Measurements from ENCODE around the gene GRM8. TPM values are rescaled to one million over a fixed set of nuclear protein-coding genes. Genes with fewer than 3 reads are reported as not detected.

GRM8 gene
- total RNA-seq, 1 donor from 2014 or later, result not detected

DNA sequence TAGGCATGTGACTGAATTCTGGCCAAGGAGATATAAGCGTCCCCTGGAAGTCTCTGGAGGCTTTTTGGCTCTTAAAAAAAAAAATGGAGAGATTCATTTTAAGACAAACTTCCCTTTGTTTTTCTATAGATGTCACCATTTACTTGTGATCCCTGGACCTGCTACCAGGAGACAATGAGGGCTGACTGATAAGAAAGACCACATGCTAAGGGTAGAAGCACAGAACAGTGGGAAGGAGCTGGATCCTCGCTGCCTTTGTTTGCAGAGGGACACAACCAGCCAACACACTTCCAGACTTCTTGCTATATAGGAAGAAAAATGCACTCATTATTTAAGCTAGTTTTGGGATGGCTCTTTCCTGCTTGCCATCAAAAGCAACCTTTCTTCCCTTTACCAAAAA lies 172.2 kb downstream of the GRM8 start:
- H3K36me3 Mint-ChIP-seq (ENCODE audit: low read depth), result no peaks in the 10 kb centered on the region

DNA sequence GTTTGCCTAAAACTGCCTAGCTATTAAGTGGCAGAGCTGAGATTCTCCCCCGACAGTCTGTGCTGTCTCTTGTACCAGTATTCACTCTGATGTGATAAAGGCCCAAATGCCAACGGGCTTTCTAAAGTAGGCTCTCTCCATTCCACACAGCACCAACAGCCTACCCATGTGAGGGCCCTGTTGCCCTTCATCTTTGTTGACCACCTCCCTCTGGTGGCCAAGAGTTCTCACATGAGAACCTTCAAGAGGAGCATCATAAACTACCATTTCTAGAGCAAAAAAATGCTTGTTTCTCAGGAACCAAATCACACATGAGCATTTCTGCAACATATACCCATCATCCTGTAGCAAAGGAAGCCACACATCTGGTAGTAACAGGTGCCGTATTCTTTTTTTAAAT lies 185.8 kb downstream of the GRM8 start:
- Mint-ChIP-seq H3K4me3 (no peak overlapping the region), H3K9me3 (peaks cover 10% of the 10 kb centered on the region), H3K27me3 (no peaks in the 10 kb centered on the region), H3K27ac (no peak overlapping the region), H3K4me1 (no peaks in the 10 kb centered on the region), H3K36me3 (ENCODE audit: low read depth) (no peaks in the 10 kb centered on the region)
- intact Hi-C loops (cut with micrococcal nuclease), result no loop called here
- no peak for DNase-seq

More for the DNA sequence above, 172.2 kb downstream of the GRM8 start:
- intact Hi-C loops (cut with micrococcal nuclease), result no loop called here
- DNase-seq, result no peak
- Mint-ChIP-seq H3K27me3 (no peaks in the 10 kb centered on the region), H3K9me3 (no peaks in the 10 kb centered on the region), H3K4me3 (no peak overlapping the region), H3K27ac (no peak overlapping the region), H3K4me1 (no peaks in the 10 kb centered on the region)

DNA sequence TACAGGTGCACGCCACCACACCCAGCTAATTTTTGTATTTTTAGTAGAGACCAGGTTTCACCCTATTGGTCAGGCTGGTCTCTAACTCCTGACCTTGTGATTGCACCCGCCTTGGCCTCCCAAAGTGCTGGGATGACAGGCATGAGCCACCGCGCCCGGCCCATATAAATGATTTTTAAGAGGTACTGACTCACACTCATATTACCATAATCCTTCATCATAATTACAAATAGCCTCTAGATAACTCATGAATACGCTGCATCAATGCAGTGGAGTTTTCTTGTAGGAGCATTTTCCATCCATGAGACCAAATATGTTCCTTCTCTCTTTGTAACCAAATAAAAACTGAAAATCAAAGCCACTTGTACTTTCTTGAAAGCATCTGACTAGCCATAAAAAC lies 193.3 kb downstream of the GRM8 start:
- Mint-ChIP-seq H3K27ac (no peak overlapping the region), H3K4me1 (no peaks in the 10 kb centered on the region), H3K27me3 (no peaks in the 10 kb centered on the region), H3K4me3 (no peak overlapping the region), H3K9me3 (peaks cover 10% of the 10 kb centered on the region), H3K36me3 (ENCODE audit: low read depth) (no peaks in the 10 kb centered on the region)
- no peak for DNase-seq
- intact Hi-C loops (cut with micrococcal nuclease), result no loop called here

DNA sequence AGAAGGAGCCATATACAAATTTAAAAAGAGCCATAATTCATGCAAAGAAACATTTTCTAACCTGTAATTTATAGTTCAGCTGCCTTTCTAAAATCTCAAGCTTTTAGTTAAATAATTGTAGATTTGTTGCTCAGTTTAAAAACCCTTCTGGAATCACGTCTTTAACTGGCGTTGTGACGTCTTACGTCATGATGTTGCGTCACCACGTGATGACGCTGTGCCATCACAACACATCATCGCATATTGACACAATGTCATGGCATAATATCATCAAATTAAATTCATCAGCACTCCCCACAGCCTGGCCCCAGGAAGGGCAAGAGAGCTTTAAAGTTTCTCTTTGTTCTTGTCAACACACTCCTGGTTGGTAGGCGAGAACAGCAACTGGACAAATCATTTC lies 194.8 kb downstream of the GRM8 start:
- no peaks in the 10 kb centered on the region for H3K9me3 Mint-ChIP-seq
- H3K4me3 Mint-ChIP-seq, result no peak overlapping the region
- H3K4me1 Mint-ChIP-seq, result no peaks in the 10 kb centered on the region
- no peak overlapping the region for H3K27ac Mint-ChIP-seq
- H3K27me3 Mint-ChIP-seq, result no peaks in the 10 kb centered on the region
- H3K36me3 Mint-ChIP-seq (ENCODE audit: low read depth), result no peaks in the 10 kb centered on the region
- no peak for DNase-seq
- intact Hi-C loops (cut with micrococcal nuclease), result no loop called here

DNA sequence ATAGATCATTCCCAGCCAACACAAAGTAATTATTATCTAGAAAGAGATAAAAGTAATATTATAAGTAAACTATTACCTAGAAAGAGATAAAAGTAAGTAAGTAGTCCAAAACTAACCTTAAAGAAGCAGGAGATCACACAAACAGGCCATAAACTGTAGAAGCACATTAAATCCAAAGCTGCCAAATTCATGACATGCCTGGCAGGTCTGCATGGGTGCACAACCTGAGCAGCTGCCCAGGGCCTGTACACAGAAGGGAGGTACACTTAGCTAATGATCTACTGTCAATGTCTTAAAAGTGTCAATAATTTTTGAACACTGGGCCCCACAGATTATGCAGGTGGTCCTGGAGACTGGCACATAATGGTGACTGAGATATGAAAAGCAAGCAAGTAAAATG lies 196.5 kb downstream of the GRM8 start:
- no peak for DNase-seq
- intact Hi-C loops (cut with micrococcal nuclease), result no loop called here
- no peaks in the 10 kb centered on the region for H3K27me3 Mint-ChIP-seq
- no peaks in the 10 kb centered on the region for H3K9me3 Mint-ChIP-seq
- no peaks in the 10 kb centered on the region for H3K36me3 Mint-ChIP-seq (ENCODE audit: low read depth)
- H3K4me3 Mint-ChIP-seq, result no peak overlapping the region
- H3K27ac Mint-ChIP-seq, result no peak overlapping the region
- H3K4me1 Mint-ChIP-seq, result no peaks in the 10 kb centered on the region

DNA sequence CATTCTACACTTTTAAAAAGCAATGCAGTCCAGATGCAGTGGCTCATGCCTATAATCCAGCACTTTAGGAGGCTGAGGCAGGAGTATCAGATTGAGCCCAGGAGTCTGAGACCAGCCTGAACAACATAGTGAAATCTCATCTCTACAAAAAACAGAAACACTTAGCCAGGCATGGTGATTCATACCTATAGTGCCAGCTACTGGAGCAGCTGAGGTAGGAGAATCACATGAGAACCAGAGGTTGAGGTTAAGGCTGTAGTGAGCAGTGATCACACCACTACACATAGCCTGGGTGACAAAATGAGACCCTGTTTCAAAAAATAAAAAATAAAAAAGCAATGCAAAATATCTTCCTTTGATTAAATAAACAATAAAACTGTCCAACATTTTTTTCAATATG lies 205.2 kb downstream of the GRM8 start:
- Mint-ChIP-seq H3K4me1 (no peaks in the 10 kb centered on the region), H3K4me3 (no peak overlapping the region), H3K27ac (no peak overlapping the region), H3K9me3 (no peaks in the 10 kb centered on the region), H3K36me3 (ENCODE audit: low read depth) (no peaks in the 10 kb centered on the region), H3K27me3 (no peaks in the 10 kb centered on the region)
- no peak for DNase-seq
- intact Hi-C loops (cut with micrococcal nuclease), result no loop called here

DNA sequence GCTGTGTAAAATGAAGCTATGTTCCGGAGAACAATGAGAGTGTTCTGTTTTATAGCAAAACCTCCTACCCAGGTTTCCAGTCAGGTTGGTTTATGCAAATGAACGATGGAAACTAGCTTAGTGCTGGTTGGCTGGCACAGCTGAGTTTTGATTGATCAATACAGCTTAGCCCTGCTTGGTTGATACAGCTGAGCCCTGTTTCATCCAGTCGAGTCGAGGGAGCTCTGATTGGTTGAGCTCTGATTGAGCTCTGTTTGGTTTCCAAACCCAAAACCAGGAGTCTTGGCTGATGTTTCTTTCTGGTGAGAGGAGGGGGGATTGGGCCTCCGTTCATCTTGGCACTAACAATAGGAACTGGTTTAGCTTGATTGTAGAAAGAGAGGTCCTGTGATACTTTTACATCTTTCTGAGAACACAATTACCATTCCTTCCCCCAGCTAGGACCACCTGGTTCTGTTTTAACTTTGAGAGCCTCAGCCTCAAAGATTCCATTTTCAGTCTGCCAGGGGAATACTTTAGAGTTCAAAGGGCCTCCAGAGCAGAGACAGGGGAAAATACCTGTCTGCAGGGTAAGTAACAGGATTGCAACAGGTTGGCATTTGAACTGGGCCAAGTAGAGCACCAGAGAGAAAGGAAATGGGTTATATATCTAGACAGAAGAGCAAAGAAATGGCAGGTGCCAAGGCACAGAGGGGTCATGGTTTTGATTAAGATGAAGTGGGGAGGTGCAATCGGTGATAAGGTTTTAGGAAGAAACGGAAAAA lies 210.9 kb downstream of the GRM8 start:
- DNase-seq, result no peak
- H3K4me3 Mint-ChIP-seq, result no peak overlapping the region
- no peaks in the 10 kb centered on the region for H3K27me3 Mint-ChIP-seq
- no peaks in the 10 kb centered on the region for H3K36me3 Mint-ChIP-seq (ENCODE audit: low read depth)
- H3K4me1 Mint-ChIP-seq, result no peaks in the 10 kb centered on the region
- H3K27ac Mint-ChIP-seq, result no peak overlapping the region
- intact Hi-C loops (cut with micrococcal nuclease), result no loop called here
- no peaks in the 10 kb centered on the region for H3K9me3 Mint-ChIP-seq

DNA sequence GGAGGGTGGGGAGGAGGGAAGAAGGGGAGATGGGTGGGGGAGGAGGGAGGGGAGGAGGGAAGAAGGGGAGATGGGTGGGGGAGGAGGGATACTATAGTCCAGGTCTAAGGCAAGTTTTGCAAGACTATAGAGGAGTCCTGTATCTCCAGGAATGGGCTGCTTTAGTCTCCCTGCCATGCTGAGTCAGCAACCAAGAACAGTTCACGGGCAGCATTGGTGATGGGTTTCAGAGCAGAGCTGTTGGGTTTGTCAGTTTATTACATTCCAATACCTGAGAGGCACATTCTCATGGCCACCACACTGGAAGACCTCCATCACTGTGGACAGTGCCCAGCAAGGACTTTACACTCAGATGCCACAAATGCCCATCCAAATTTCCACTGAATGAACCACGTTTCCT lies 212.7 kb downstream of the GRM8 start:
- DNase-seq, result no peak
- H3K27ac Mint-ChIP-seq, result no peak overlapping the region
- H3K4me1 Mint-ChIP-seq, result no peaks in the 10 kb centered on the region
- no peaks in the 10 kb centered on the region for H3K36me3 Mint-ChIP-seq (ENCODE audit: low read depth)
- no peak overlapping the region for H3K4me3 Mint-ChIP-seq
- H3K9me3 Mint-ChIP-seq, result no peaks in the 10 kb centered on the region
- intact Hi-C loops (cut with micrococcal nuclease), result no loop called here
- H3K27me3 Mint-ChIP-seq, result no peaks in the 10 kb centered on the region

DNA sequence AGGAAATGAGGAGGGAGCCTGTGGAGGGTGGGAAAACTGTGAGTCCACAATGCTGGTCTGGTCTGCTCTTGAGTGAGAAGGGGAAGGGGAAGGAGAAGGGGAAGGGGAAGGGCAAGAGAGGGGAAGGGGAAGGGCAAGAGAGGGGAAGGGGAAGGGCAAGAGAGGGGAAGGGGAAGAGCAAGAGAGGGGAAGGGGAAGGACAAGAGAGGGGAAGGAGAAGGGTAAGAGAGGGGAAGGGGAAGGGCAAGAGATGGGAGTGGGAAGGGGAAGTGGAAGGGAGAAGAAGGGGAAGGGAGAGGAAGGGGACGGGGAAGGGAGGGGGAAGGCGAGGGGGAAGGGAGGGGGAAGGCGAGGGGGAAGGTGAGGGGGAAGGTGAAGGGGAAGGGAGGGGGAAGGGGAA lies 213.2 kb downstream of the GRM8 start:
- H3K36me3 Mint-ChIP-seq (ENCODE audit: low read depth), result no peaks in the 10 kb centered on the region
- no peak for DNase-seq
- H3K4me1 Mint-ChIP-seq, result no peaks in the 10 kb centered on the region
- no peak overlapping the region for H3K4me3 Mint-ChIP-seq
- H3K9me3 Mint-ChIP-seq, result no peaks in the 10 kb centered on the region
- intact Hi-C loops (cut with micrococcal nuclease), result no loop called here
- H3K27me3 Mint-ChIP-seq, result no peaks in the 10 kb centered on the region
- no peak overlapping the region for H3K27ac Mint-ChIP-seq

DNA sequence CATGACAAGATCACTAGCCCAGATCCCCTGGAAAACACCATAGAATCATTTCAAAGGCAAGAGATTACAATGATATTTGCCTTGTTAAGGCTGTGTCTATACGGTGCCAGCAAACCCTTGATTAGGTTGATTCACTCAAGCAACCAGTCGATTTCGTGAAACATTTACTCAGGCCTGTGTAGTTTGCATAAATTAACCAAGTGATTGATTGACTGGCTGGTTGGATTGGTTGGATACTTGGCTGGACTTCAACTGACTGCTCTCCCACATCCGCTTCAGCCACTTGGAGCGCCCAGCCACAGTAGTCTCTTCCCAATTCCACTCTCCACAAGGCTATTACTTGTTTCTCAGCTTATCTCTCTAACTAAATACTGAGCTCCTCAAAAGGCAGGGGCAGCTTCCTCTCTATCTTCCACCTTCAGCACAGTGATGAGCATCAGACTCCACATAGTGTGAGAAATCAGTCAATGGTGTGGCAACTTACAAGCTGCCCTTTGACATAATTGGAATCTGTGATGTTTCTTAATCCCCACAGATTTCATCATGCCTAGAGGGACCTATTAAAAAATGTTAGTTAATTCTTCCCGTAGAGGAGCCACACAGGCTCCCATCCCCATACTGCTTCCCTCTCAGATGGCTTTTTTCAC lies 217.4 kb downstream of the GRM8 start:
- Mint-ChIP-seq H3K4me3 (no peak overlapping the region), H3K4me1 (no peaks in the 10 kb centered on the region), H3K27me3 (no peaks in the 10 kb centered on the region), H3K27ac (no peak overlapping the region), H3K36me3 (ENCODE audit: low read depth) (no peaks in the 10 kb centered on the region), H3K9me3 (no peaks in the 10 kb centered on the region)
- intact Hi-C loops (cut with micrococcal nuclease), result no loop called here
- DNase-seq, result no peak

DNA sequence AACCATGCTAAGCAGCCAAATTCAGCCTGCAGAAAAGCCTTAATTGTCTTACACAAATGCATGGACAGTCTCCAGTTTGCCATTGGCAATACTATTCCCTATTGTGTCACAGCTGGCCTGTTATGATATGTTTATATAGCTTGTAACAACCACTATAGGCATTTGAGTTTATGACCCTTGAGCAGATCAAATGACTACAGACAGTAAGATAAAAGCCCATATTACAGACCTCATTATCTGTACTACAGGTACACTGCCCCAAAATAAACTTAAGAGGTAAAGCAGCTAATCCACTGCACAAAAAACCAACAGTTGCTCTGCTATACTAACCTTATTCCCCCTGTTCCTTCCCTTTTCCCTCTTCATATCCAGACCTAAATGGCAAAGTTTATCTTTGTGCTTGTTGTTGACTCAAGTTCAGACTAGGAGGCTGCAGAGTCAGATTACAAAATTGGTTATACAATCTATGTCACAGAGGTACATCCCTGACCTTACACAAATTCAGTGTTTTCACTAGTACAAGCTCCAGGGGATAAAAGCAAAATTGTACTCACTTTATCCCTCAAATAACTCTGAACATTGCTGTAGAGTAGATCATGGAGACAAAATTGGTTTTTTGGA lies 218.4 kb downstream of the GRM8 start:
- no peak for DNase-seq
- H3K27me3 Mint-ChIP-seq, result no peaks in the 10 kb centered on the region
- intact Hi-C loops (cut with micrococcal nuclease), result no loop called here
- no peak overlapping the region for H3K27ac Mint-ChIP-seq
- no peak overlapping the region for H3K4me3 Mint-ChIP-seq
- H3K4me1 Mint-ChIP-seq, result no peaks in the 10 kb centered on the region
- H3K9me3 Mint-ChIP-seq, result no peaks in the 10 kb centered on the region
- no peaks in the 10 kb centered on the region for H3K36me3 Mint-ChIP-seq (ENCODE audit: low read depth)

DNA sequence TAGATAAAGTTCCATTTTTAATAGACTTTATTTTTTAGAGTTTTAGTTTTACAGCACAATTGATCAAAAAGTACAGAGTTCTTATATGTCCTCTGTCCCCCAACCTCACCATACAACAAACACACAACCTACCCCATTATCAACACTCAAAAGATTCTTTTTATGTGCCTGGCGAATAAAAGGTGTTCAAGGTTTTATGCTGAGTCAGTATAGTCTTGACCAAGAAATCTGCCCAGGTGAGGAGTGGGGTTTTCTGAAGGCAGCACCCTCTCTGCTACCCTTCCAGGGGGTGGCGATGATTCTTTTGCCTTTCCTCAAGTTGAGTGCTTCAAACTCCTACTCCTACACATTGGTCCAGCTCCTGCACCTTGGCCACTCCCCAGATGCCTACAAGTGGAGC lies 222.9 kb downstream of the GRM8 start:
- H3K27me3 Mint-ChIP-seq, result no peaks in the 10 kb centered on the region
- intact Hi-C loops (cut with micrococcal nuclease), result no loop called here
- no peak for DNase-seq
- H3K9me3 Mint-ChIP-seq, result no peaks in the 10 kb centered on the region
- H3K4me1 Mint-ChIP-seq, result no peaks in the 10 kb centered on the region
- no peaks in the 10 kb centered on the region for H3K36me3 Mint-ChIP-seq (ENCODE audit: low read depth)
- H3K27ac Mint-ChIP-seq, result no peak overlapping the region
- no peak overlapping the region for H3K4me3 Mint-ChIP-seq

DNA sequence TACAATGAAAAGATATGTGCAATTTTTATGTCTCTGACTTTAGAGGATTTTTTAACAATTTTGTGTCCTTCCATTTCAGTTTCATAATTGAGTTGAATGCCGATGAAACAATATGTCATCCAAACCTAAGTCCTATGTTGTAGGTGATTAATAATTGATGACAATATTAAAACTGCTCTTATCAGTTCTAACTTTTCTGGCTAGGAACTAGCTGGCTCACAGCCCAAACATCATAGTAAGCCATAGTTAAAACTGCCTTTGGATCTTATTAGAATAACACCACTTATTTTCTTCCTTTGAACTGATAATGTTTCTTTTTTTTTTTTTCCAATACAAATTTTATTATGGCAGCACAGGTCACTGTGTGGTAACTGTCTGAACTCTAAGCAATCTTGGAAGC lies 230.9 kb downstream of the GRM8 start:
- Mint-ChIP-seq H3K27ac (no peak overlapping the region), H3K9me3 (no peaks in the 10 kb centered on the region), H3K36me3 (ENCODE audit: low read depth) (no peaks in the 10 kb centered on the region), H3K27me3 (no peaks in the 10 kb centered on the region), H3K4me3 (no peak overlapping the region), H3K4me1 (no peaks in the 10 kb centered on the region)
- intact Hi-C loops (cut with micrococcal nuclease), result no loop called here
- no peak for DNase-seq

DNA sequence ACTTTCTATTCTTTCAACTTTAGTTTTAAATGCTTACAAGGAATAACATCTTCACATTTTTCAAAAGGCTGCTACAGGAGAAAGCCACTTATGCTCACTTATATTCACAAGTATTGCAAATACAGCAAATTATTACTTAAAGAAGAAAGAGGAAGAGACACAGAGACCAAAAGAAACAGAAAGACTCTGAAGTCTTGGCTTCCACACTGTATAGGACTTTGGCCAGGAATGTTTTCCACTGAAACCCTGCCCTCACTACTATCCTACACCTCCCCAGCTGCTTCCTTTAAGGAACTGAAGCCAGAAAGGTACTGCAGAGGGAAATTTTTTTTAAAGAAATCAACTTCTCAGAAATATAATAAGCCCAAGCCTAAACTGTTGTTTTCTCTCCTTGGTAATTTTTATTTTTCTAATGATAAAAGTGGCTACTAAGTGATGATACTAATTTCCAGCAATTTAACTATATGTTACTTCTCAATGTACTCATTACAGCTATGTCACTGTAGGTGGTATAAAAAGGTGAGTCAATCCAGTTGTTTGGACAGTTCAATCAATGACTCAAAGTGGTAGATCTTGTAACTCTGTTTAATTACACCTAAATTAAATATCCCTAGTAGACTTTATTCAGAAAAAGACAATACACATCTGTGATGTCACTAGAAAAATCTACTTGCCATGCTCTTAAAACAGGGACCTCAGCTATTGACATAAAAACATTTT lies 231.6 kb downstream of the GRM8 start:
- Mint-ChIP-seq H3K4me1 (no peaks in the 10 kb centered on the region), H3K27me3 (no peaks in the 10 kb centered on the region), H3K27ac (no peak overlapping the region), H3K4me3 (no peak overlapping the region), H3K9me3 (no peaks in the 10 kb centered on the region), H3K36me3 (ENCODE audit: low read depth) (no peaks in the 10 kb centered on the region)
- intact Hi-C loops (cut with micrococcal nuclease), result no loop called here
- no peak for DNase-seq
